ENCODE data around the gene KSR1. TPM values are rescaled to one million over a fixed set of nuclear protein-coding genes. Genes with fewer than 3 reads are reported as not detected.

KSR1 gene
- polyA plus RNA-seq, 1 of the 3 experiments (the other 2 are of a cell fraction), result 7.5 TPM

DNA sequence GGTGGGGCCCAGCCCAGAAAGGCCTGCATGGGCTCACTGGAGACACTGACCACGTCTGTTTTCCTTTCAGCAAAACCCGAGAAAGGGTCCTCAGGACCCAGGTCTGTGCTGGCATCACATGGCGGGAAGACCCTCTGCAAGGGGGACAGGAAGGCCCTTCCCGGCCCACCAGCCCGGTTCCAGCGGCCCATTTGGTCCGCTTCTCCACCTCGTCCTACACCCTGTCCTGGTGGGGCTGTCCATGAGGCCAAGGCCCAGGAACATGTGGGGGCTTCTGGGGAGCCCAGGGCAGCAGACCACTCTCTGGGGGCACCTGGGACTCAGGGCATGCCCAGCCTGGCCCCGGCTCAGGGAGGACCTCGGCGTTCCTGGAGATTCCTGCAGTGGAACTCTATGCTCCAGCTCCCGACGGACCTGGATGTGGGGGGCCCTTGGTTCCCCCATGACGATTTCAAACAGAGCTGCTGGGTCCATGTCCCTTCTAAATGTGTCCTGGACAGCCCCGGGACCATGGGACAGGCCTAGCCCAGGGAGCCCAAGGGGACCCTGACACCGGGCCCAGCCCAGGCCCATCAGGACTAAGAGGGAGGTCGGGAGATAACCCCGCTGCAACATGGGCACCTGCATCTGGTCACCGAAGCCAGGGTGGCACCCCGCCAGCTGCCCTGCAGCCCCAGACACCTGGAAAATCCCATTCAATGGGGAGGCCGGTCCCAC lies 26.4 kb upstream of the KSR1 start:
- no peak overlapping the region for H2AFZ ChIP-seq (ENCODE audit: low read depth)
- no peaks in the 10 kb centered on the region for H3K27me3 ChIP-seq (ENCODE audit: insufficient read depth)
- 83% methylated on average over 11 of the region's 21 CpGs for WGBS (ENCODE audit: low lambda C conversion rate)
- no peaks in the 10 kb centered on the region for H3K36me3 ChIP-seq (replicated peaks in 1 of 2; ENCODE audit: control insufficient read depth in 1 of 2, insufficient read depth in 2 of 2, low read length in 1 of 2)
- ChIA-PET CTCF (interaction anchor here (0.8 to 3.5 kb wide), 15 partner anchors 9 to 192 kb away, joined by 3 to 22 read pairs (median 7); no protein-coding TSS in a partner anchor), POLR2A (no interaction called here)
- H3F3A ChIP-seq (replicated peaks; ENCODE audit: insufficient read depth), result no peaks in the 10 kb centered on the region
- no peak overlapping the region for H3K4me3 ChIP-seq (ENCODE audit: low read depth in 2 of 2, low read length in 1 of 2)
- no peaks in the 10 kb centered on the region for H4K20me1 ChIP-seq (ENCODE audit: insufficient read depth)
- H3K4me2 ChIP-seq, result no peak overlapping the region
- H3K27ac ChIP-seq (ENCODE audit: low read depth in 2 of 2, low read length in 1 of 2), result no peak overlapping the region
- H3K9me3 ChIP-seq, result no peaks in the 10 kb centered on the region
- no peaks in the 10 kb centered on the region for H3K79me2 ChIP-seq (ENCODE audit: insufficient read depth)
- H3K4me1 ChIP-seq (ENCODE audit: control insufficient read depth in 1 of 2, insufficient read depth in 2 of 2, low read depth in 1 of 2, low read length in 1 of 2), result no peaks in the 10 kb centered on the region
- TF ChIP-seq, protein P1, sequence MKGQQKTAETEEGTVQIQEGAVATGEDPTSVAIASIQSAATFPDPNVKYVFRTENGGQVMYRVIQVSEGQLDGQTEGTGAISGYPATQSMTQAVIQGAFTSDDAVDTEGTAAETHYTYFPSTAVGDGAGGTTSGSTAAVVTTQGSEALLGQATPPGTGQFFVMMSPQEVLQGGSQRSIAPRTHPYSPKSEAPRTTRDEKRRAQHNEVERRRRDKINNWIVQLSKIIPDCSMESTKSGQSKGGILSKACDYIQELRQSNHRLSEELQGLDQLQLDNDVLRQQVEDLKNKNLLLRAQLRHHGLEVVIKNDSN (IDR thresholded peaks at IDR 0.05; ENCODE audit: borderline replicate concordance, low read depth), result no peak
- TF ChIP-seq MEF2A (IDR thresholded peaks at IDR 0.05; ENCODE audit: borderline replicate concordance, low read depth) (no peak), TCF12 (IDR thresholded peaks at IDR 0.05) (no peak), FOXJ3 (CRISPR knock-in tag; IDR thresholded peaks at IDR 0.05) (no peak), YY1 (IDR thresholded peaks at IDR 0.05; ENCODE audit: low read depth) (no peak), TAF1 (IDR thresholded peaks at IDR 0.05; ENCODE audit: borderline replicate concordance, low read depth, low read length) (no peak), POLR2AphosphoS5 (IDR thresholded peaks at IDR 0.05; ENCODE audit: low read depth, low read length) (no peak), TEAD4 (IDR thresholded peaks at IDR 0.05; ENCODE audit: borderline replicate concordance, insufficient read depth) (no peak), SIN3A (IDR thresholded peaks at IDR 0.05; ENCODE audit: borderline replicate concordance, low read depth, low read length) (no peak)
- TF ChIP-seq, protein P2, sequence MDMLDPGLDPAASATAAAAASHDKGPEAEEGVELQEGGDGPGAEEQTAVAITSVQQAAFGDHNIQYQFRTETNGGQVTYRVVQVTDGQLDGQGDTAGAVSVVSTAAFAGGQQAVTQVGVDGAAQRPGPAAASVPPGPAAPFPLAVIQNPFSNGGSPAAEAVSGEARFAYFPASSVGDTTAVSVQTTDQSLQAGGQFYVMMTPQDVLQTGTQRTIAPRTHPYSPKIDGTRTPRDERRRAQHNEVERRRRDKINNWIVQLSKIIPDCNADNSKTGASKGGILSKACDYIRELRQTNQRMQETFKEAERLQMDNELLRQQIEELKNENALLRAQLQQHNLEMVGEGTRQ (IDR thresholded peaks at IDR 0.05; ENCODE audit: borderline replicate concordance, low read depth, low read length), result no peak
- TF ChIP-seq, protein P3, sequence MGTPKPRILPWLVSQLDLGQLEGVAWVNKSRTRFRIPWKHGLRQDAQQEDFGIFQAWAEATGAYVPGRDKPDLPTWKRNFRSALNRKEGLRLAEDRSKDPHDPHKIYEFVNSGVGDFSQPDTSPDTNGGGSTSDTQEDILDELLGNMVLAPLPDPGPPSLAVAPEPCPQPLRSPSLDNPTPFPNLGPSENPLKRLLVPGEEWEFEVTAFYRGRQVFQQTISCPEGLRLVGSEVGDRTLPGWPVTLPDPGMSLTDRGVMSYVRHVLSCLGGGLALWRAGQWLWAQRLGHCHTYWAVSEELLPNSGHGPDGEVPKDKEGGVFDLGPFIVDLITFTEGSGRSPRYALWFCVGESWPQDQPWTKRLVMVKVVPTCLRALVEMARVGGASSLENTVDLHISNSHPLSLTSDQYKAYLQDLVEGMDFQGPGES (IDR thresholded peaks at IDR 0.05; ENCODE audit: low read depth, low read length), result no peak
- no peaks in the 10 kb centered on the region for H3K9me2 ChIP-seq
- no peak overlapping the region for H3K9ac ChIP-seq
- DNase-seq, result no peak

DNA sequence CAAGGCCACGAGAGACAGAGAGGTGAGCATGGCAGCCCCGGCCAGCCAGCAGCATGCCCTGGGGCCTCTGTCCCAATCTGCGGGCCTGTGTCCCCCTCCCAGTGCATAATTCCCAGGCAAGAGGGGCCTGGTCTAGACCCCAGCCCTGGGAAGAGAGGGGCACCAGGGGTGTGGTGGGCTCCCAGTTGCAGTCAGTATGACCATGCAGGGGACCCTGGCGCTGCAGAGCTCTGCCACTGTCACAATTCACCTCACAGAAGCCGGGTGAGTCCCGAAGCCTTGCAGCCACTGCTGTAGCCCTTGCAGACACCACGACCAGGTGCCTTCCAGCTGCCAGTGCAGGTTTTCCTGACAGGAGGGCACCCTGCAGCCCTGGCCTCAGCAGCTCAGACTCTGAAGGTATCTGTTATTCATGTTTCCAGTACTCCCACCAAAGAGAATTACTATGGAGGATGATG lies 25.8 kb upstream of the KSR1 start:
- Histone ChIP-seq H3K4me3 (ENCODE audit: low read depth in 2 of 2, low read length in 1 of 2) (no peak overlapping the region), H3K9me2 (no peaks in the 10 kb centered on the region), H3K27ac (ENCODE audit: low read depth in 2 of 2, low read length in 1 of 2) (no peak overlapping the region), H3K4me2 (no peak overlapping the region), H3K36me3 (replicated peaks in 1 of 2; ENCODE audit: control insufficient read depth in 1 of 2, insufficient read depth in 2 of 2, low read length in 1 of 2) (no peaks in the 10 kb centered on the region), H3K27me3 (ENCODE audit: insufficient read depth) (no peaks in the 10 kb centered on the region), H3K9ac (no peak overlapping the region), H3K9me3 (no peaks in the 10 kb centered on the region), H3F3A (replicated peaks; ENCODE audit: insufficient read depth) (no peaks in the 10 kb centered on the region), H2AFZ (ENCODE audit: low read depth) (no peak overlapping the region), H3K79me2 (ENCODE audit: insufficient read depth) (no peaks in the 10 kb centered on the region), H4K20me1 (ENCODE audit: insufficient read depth) (no peaks in the 10 kb centered on the region), H3K4me1 (ENCODE audit: control insufficient read depth in 1 of 2, insufficient read depth in 2 of 2, low read depth in 1 of 2, low read length in 1 of 2) (no peaks in the 10 kb centered on the region)
- ChIA-PET CTCF (interaction anchor here (0.9 to 3.5 kb wide), 23 partner anchors 9 to 193 kb away, joined by 3 to 22 read pairs (median 5); no protein-coding TSS in a partner anchor), POLR2A (no interaction called here)
- 77% methylated on average over 4 of the region's 7 CpGs for WGBS (ENCODE audit: low lambda C conversion rate)
- TF ChIP-seq, protein P1 (IDR thresholded peaks at IDR 0.05; ENCODE audit: borderline replicate concordance, low read depth), result no peak
- no peak for TF ChIP-seq FOSL2 (IDR thresholded peaks at IDR 0.05; ENCODE audit: borderline replicate concordance, low read depth)
- TF ChIP-seq, protein P4, sequence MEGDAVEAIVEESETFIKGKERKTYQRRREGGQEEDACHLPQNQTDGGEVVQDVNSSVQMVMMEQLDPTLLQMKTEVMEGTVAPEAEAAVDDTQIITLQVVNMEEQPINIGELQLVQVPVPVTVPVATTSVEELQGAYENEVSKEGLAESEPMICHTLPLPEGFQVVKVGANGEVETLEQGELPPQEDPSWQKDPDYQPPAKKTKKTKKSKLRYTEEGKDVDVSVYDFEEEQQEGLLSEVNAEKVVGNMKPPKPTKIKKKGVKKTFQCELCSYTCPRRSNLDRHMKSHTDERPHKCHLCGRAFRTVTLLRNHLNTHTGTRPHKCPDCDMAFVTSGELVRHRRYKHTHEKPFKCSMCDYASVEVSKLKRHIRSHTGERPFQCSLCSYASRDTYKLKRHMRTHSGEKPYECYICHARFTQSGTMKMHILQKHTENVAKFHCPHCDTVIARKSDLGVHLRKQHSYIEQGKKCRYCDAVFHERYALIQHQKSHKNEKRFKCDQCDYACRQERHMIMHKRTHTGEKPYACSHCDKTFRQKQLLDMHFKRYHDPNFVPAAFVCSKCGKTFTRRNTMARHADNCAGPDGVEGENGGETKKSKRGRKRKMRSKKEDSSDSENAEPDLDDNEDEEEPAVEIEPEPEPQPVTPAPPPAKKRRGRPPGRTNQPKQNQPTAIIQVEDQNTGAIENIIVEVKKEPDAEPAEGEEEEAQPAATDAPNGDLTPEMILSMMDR (IDR thresholded peaks at IDR 0.05), result no peak
- no peak for TF ChIP-seq EP300 (IDR thresholded peaks at IDR 0.05; ENCODE audit: borderline replicate concordance in 1 of 2, low read depth in 1 of 2, low read length in 1 of 2)
- no peak for TF ChIP-seq TAF1 (IDR thresholded peaks at IDR 0.05; ENCODE audit: borderline replicate concordance, low read depth, low read length)
- TF ChIP-seq NRF1 (IDR thresholded peaks at IDR 0.05; ENCODE audit: low read depth, low read length), result no peak
- no peak for TF ChIP-seq YY1 (IDR thresholded peaks at IDR 0.05; ENCODE audit: low read depth)
- TF ChIP-seq, protein P5, sequence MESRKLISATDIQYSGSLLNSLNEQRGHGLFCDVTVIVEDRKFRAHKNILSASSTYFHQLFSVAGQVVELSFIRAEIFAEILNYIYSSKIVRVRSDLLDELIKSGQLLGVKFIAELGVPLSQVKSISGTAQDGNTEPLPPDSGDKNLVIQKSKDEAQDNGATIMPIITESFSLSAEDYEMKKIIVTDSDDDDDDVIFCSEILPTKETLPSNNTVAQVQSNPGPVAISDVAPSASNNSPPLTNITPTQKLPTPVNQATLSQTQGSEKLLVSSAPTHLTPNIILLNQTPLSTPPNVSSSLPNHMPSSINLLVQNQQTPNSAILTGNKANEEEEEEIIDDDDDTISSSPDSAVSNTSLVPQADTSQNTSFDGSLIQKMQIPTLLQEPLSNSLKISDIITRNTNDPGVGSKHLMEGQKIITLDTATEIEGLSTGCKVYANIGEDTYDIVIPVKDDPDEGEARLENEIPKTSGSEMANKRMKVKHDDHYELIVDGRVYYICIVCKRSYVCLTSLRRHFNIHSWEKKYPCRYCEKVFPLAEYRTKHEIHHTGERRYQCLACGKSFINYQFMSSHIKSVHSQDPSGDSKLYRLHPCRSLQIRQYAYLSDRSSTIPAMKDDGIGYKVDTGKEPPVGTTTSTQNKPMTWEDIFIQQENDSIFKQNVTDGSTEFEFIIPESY (IDR thresholded peaks at IDR 0.05; ENCODE audit: borderline replicate concordance, low read depth), result no peak
- TF ChIP-seq CHD2 (IDR thresholded peaks at IDR 0.05; ENCODE audit: low read length, partially characterized antibody), result no peak
- no peak for TF ChIP-seq FOXJ3 (CRISPR knock-in tag; IDR thresholded peaks at IDR 0.05)
- no peak for DNase-seq
